GM18519 (cell line): Measurements from ENCODE around the gene IFI44.

Experiments
- ATAC-seq: cut with Tn5 transposase; IDR thresholded peaks from one replicate; pipeline ENCODE4 v1.9.1; 2021; ENCODE audit warnings: mild to moderate bottlenecking, moderate library complexity; ENCODE audit not compliant: unreplicated experiment, low FRiP score

The IFI44 gene

GRCh38 chr1:78650114-78650660 lies 556 bp downstream of the IFI44 start:
- no peak for ATAC-seq

GRCh38 chr1:78651241-78651640 lies 1.6 kb downstream of the IFI44 start:
- no peak for ATAC-seq

- no peak for ATAC-seq
These were observed 2.5 kb downstream of the IFI44 start for GRCh38 chr1:78652019-78652560.

GRCh38 chr1:78658901-78659300 lies 9.3 kb downstream of the IFI44 start:
- no peak for ATAC-seq

GRCh38 chr1:78663923-78664322 lies 14.3 kb downstream of the IFI44 start:
- ATAC-seq = no peak

- no peak for ATAC-seq
These were observed 15.1 kb downstream of the IFI44 start for GRCh38 chr1:78664763-78665162.

- no peak for ATAC-seq
These were observed 16.2 kb downstream of the IFI44 start for GRCh38 chr1:78665809-78666208.

GRCh38 chr1:78667939-78668338 lies 18.3 kb downstream of the IFI44 start:
- ATAC-seq = no peak

GRCh38 chr1:78668427-78668826 lies 18.8 kb downstream of the IFI44 start:
- no peak for ATAC-seq

- no peak for ATAC-seq
These were observed 22.8 kb downstream of the IFI44 start for GRCh38 chr1:78672428-78672827.

GRCh38 chr1:78673120-78673519 lies 23.5 kb downstream of the IFI44 start:
- no peak for ATAC-seq

- ATAC-seq = no peak
These were observed 26.8 kb downstream of the IFI44 start for GRCh38 chr1:78676347-78676982.

- ATAC-seq = no peak
These were observed 27.4 kb downstream of the IFI44 start for GRCh38 chr1:78676993-78677392.

- no peak for ATAC-seq
These were observed 28.2 kb downstream of the IFI44 start for GRCh38 chr1:78677788-78678187.

- peak; percentile 65 for ATAC-seq
These were observed 28.7 kb downstream of the IFI44 start for GRCh38 chr1:78678324-78678723.

GRCh38 chr1:78681265-78681664 lies 31.6 kb downstream of the IFI44 start:
- ATAC-seq = no peak

GRCh38 chr1:78682496-78682895 lies 32.9 kb downstream of the IFI44 start:
- ATAC-seq = no peak

- ATAC-seq = no peak
These were observed 33.4 kb downstream of the IFI44 start for GRCh38 chr1:78683079-78683478.

- ATAC-seq = no peak
These were observed 37.7 kb downstream of the IFI44 start for GRCh38 chr1:78687315-78687714.

GRCh38 chr1:78687914-78688313 lies 38.3 kb downstream of the IFI44 start:
- no peak for ATAC-seq

- ATAC-seq = no peak
These were observed 39.1 kb downstream of the IFI44 start for GRCh38 chr1:78688697-78689096.

GRCh38 chr1:78690516-78690915 lies 40.9 kb downstream of the IFI44 start:
- no peak for ATAC-seq
